T-helper 22 cell (primary cell): ENCODE results near the gene CRYGD.

Experiments
- DNase-seq: peaks from one replicate; pipeline ENCODE4 v3.0.0-alpha.2; 2020; ENCODE audit warnings: low read depth

The CRYGD gene

DNA sequence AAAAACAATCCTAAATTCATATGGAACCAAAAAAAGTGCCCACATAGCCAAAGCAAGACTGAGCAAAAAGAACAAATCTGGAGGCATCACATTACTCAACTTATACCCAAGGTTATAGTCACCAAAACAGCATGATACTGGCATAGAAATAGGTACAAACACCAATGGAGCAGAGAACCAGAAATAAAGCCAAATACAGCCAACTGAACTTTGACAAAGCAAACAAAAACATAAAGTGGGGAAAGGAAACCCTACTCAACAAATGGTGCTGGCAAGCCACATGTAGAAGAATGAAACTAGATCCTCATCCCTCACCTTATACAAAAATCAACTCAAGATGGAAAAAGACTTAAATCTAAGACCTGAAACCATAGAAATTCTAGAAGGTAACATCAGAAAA, 40.5 kb downstream of the CRYGD start:
- DNase-seq: no peak

DNA sequence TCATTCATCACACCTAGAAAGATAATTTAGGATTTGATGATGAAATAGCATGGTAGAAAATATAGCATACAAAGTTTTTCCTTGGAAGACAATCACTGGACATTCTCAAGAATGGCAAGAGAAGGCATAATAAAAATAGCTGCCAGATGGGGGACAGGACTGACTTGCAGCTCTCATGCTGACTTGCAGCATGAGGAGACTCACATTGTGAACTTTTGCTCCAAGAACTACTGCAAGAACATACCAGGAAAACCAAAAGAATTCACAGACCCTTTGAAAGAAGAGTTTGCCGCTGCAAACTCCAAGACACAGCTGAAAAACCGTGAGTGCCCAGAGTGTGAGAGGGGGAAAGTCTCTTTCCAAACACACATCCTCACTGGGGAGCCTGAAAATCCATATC, 47.0 kb downstream of the CRYGD start:
- no peak for DNase-seq

DNA sequence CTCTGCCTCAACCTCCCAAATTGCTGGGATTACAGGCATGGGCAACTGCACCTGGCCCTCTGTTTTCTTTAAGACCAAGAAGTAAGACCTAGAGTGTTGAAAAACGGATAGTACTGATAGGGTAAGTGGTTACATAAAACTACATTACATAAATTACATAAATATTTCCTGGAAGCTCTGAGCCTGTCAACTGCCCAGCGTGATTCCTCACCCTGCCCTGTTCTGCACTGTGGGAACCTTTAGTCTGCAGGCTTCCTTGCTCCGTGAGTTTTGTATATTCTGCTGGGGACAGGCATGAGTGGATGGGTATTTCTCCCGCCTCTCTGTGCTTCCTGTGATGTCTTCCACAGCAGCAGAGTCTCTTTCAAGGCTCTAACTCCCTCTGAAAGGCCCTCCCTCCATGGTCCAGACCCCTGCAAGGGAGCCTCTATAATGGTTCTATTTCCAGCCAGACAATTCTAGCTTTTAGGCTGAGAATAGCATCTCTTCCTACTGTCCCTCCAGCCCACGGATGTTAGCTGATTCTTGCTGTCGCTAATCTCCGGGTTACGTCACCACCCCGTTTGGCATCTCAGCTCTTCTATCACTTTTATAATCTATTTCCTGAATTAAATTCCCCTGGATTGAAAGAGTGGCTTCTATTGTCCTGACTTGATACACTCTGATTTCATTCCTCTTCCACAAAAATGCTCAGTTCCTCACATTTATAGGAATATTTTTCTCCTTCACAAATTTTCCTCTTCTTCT, 49.5 kb downstream of the CRYGD start:
- DNase-seq: no peak

GRCh38 chr2:208072250-208072892, 52.0 kb downstream of the CRYGD start:
- peak; percentile 3 for DNase-seq
